GM13976 (cell line): Measurements from ENCODE around the gene ACTL8.

Experiments
- DNase-seq: peaks from one replicate; pipeline ENCODE4 v3.0.0; 2012; ENCODE audit warnings: low spot score
- CTCF ChIP-seq: IDR thresholded peaks from 2 replicates; pipeline ENCODE4 v1.5.1; 2012; ENCODE audit warnings: borderline replicate concordance, mild to moderate bottlenecking; ENCODE audit not compliant: insufficient read depth; ENCODE audit errors: extremely low read depth, missing control alignments, control extremely low read depth
- in situ Hi-C: fragments of 300-500 bp; cut with MboI; formaldehyde crosslinking; loops from one replicate; pipeline ENCODE4 v1.12.0; 2022; ENCODE audit warnings: low sequenced_read_pairs, mixed read lengths, inconsistent platforms; ENCODE audit not compliant: unreplicated experiment

ACTL8 gene

DNA sequence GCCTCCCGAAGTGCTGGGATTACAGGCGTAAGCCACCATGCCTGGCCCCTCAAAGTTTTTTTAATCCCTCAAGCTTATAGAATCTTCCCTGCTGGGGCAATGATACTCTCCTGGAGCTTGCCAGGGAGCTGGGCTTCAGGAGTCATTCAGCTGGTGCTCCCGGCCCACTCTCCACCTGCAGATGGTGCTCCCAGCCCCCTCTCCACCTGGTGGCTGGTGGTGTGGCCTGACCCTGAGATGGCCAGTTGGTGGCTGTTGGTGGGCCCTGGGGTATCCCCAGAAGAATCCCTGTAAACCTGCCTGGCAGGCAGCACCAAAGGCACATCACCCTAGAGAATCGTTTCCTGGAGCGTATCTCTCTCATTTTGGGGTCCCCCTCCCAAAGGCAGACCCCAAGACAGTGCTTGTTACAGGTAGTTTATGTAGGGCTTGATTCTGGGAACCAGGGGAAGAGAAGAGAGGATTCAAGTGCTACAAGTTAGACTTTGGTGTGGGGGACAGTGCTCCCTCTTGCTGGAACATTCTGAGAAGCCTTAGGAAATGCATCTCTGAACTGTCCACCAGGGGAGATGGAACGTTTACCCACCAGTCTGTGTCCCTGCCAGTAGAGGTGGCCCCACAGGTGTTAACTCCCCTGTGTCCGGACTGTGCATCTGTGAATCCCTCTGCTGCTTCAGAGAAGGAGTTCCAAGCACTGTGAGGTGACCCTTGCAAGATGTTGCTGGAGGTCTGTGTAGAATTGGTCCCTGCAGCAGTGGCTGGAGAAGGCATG lies 29.1 kb upstream of the ACTL8 start:
- no peak for DNase-seq
- in situ Hi-C loops, result no loop called here
- no peak for TF ChIP-seq CTCF

DNA sequence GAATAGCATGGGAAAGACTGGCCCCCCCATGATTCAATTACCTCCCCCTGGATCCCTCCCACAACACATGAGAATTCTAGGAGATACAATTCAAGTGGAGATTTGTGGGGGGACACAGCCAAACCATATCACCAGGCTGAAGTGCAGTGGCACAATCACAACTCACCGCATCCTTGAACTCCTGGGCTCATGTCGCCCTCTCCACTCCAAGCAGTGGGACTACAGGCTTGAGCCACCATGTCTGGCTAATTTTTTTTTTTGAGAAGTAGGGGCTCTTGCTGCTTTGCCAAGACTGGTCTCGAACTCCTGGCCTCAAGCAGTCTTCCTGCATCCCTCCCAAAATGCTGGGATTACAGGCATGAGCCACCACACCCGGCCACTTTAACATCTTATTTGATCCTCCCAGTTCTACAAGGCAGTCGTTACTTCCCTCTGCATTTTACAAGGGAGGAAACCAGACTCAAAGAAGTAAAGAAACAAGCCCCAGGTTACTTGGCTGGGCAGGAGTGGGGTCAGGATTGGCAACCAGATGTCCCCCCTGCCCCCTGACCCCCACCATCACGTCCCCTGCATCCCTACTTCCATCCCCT lies 26.9 kb upstream of the ACTL8 start:
- DNase-seq, result no peak
- in situ Hi-C loops, result no loop called here
- TF ChIP-seq CTCF, result no peak

GRCh38 chr1:17729248-17729647 lies 25.9 kb upstream of the ACTL8 start:
- TF ChIP-seq CTCF, result no peak
- in situ Hi-C loops, result no loop called here
- no peak for DNase-seq

GRCh38 chr1:17729909-17730308 lies 25.2 kb upstream of the ACTL8 start:
- no peak for TF ChIP-seq CTCF
- DNase-seq, result no peak
- in situ Hi-C loops, result no loop called here

GRCh38 chr1:17731460-17731859 lies 23.7 kb upstream of the ACTL8 start:
- in situ Hi-C loops, result no loop called here
- TF ChIP-seq CTCF, result no peak
- DNase-seq, result no peak

DNA sequence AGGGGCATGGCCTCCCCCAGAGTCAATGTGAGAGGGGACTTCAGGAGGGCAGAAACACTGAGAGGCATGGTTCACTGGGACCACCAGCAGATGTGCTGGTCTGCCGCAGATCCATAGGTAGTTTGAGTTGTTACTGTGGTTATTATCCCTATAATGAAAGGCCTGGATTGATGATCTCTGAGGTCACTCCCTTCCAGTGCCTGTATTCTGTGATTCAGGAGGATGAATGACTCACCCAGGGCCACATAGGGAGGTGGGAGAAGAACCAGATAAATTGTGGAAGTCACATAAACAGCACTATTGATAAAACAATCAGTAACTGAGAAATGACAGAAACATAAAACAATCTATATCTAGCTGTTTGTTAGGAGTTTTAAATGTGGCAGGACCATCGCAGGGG lies 22.7 kb upstream of the ACTL8 start:
- TF ChIP-seq CTCF, result no peak
- DNase-seq, result no peak
- in situ Hi-C loops, result no loop called here
